ENCODE results near the gene VPS4A.

- TF ChIP-seq CTCF (IDR thresholded peaks at IDR 0.05) (no peak), POLR2AphosphoS5 (IDR thresholded peaks at IDR 0.05) (no peak), POLR2A (IDR thresholded peaks at IDR 0.05) (no peak), EP300 (IDR thresholded peaks at IDR 0.05) (no peak)
Observed at GRCh38 chr16:69371564-69371963, 60.4 kb downstream of the VPS4A start.

All from stomach (tissue), 4 donors.